Inflammatory macrophage treated with lipopolysaccharide for 1 hour (primary cell): ENCODE data around the gene ZNF786.

Experiments
- DNase-seq, 2 donors: peaks; one replicate each; pipeline ENCODE4 v3.0.0-alpha.2; 2020 to 2022

Gene ZNF786

GRCh38 chr7:149027611-149028345, 62.7 kb downstream of the ZNF786 start:
- DNase-seq: peak in 1 of 2 donors; percentile 5

- DNase-seq: peak; percentile 37 to 41
Measured at GRCh38 chr7:149027055-149027454, 63.5 kb downstream of the ZNF786 start.

GRCh38 chr7:149023662-149024061, 66.9 kb downstream of the ZNF786 start:
- DNase-seq: no peak

- peak; percentile 18 to 40 for DNase-seq
Measured at GRCh38 chr7:149022756-149023360, 67.7 kb downstream of the ZNF786 start.

GRCh38 chr7:149021725-149022062, 68.8 kb downstream of the ZNF786 start:
- DNase-seq: no peak

GRCh38 chr7:149020483-149020882, 70.0 kb downstream of the ZNF786 start:
- DNase-seq: no peak
